MM.1S (cell line): ENCODE measurements around the gene GLIS2.
"Not testable (repeated sequence)": the region's sequence is repeated elsewhere in the genome, so short reads cannot be mapped to it uniquely, and the experiment has no call there.

ENCODE experiments used
- DNase-seq: peaks from one replicate; pipeline ENCODE4 v3.0.0-alpha.2; 2015
- H2AFZ ChIP-seq: fragments of 300-600 bp; sonication (generic); 2 replicates; pipeline ENCODE4 v1.6.0; 2016; ENCODE audit warnings: antibody characterized with exemption, low read length
- H3F3A ChIP-seq: fragments of 300-600 bp; sonication (generic); 2 replicates; pipeline ENCODE4 v1.6.1; 2016; ENCODE audit warnings: mild to moderate bottlenecking, antibody characterized with exemption, low read length, moderate library complexity, mixed read lengths; ENCODE audit not compliant: insufficient read depth
- H3K27ac ChIP-seq: fragments of 300-600 bp; sonication (generic); 2 replicates; pipeline ENCODE4 v1.5.1; 2016; ENCODE audit warnings: mild to moderate bottlenecking, low read length
- H3K27me3 ChIP-seq: fragments of 300-600 bp; sonication (generic); replicated peaks from 2 replicates; pipeline ENCODE4 v1.6.0; 2016; ENCODE audit warnings: low read length; ENCODE audit not compliant: insufficient read depth
- H3K36me3 ChIP-seq: fragments of 300-600 bp; sonication (generic); replicated peaks from 2 replicates; pipeline ENCODE4 v1.6.1; 2016; ENCODE audit warnings: mild to moderate bottlenecking, low read length, mixed read lengths; ENCODE audit not compliant: insufficient read depth
- H3K4me1 ChIP-seq: fragments of 300-600 bp; sonication (generic); 2 replicates; pipeline ENCODE4 v1.6.1; 2016; ENCODE audit warnings: low read length, mixed read lengths
- H3K4me2 ChIP-seq: fragments of 300-600 bp; sonication (generic); 2 replicates; pipeline ENCODE4 v1.6.0; 2016; ENCODE audit warnings: low read depth, low read length
- H3K4me3 ChIP-seq: fragments of 300-600 bp; sonication (generic); 2 replicates; pipeline ENCODE4 v1.5.1; 2016; ENCODE audit warnings: low read length, mixed read lengths
- H3K79me2 ChIP-seq: fragments of 300-600 bp; sonication (generic); 2 replicates; pipeline ENCODE4 v1.6.1; 2016; ENCODE audit warnings: mixed run types, low read length, mixed read lengths
- H3K9ac ChIP-seq: fragments of 300-600 bp; sonication (generic); 2 replicates; pipeline ENCODE4 v1.6.1; 2016; ENCODE audit warnings: low read length, mixed read lengths
- H3K9me2 ChIP-seq: fragments of 300-600 bp; sonication (generic); replicated peaks from 2 replicates; pipeline ENCODE4 v1.6.1; 2016; ENCODE audit warnings: mild to moderate bottlenecking, low read length, mixed read lengths; ENCODE audit not compliant: insufficient read depth
- H3K9me3 ChIP-seq: fragments of 300-600 bp; sonication (generic); replicated peaks from 2 replicates; pipeline ENCODE4 v1.6.1; 2016; ENCODE audit warnings: mild to moderate bottlenecking, low read length, mixed read lengths; ENCODE audit not compliant: insufficient read depth
- H4K20me1 ChIP-seq: fragments of 300-600 bp; sonication (generic); 2 replicates; pipeline ENCODE4 v1.6.1; 2016; ENCODE audit warnings: mild to moderate bottlenecking, low read length, moderate library complexity, mixed read lengths; ENCODE audit not compliant: insufficient read depth
- EZH2 ChIP-seq: fragments of 300-600 bp; sonication (generic); optimal IDR thresholded peaks from 2 replicates; pipeline ENCODE3; 2017; ENCODE audit warnings: low read depth, mild to moderate bottlenecking, antibody characterized with exemption, low read length, mixed read lengths
- EZH2phosphoT487 ChIP-seq: fragments of 300-600 bp; sonication (generic); IDR thresholded peaks from 2 replicates; pipeline ENCODE4 v1.6.1; 2018; ENCODE audit warnings: antibody characterized with exemption, low read length
- TF ChIP-seq, protein P1 (sequence below): fragments of 300-600 bp; sonication (generic); IDR thresholded peaks from 2 replicates; pipeline ENCODE4 v1.5.1; 2016; ENCODE audit warnings: antibody characterized with exemption, low read length, mixed read lengths

The GLIS2 gene

GRCh38 chr16:4332623-4333307 lies 16.9 kb downstream of the GLIS2 start:
- H3K36me3 ChIP-seq = no peaks in the 10 kb centered on the region
- no peak overlapping the region for H3K27ac ChIP-seq
- no peak overlapping the region for H3K9ac ChIP-seq
- H3K4me3 ChIP-seq = no peak overlapping the region
- no peak overlapping the region for H2AFZ ChIP-seq
- no peak for TF ChIP-seq EZH2phosphoT487
- H3K27me3 ChIP-seq = peaks cover 31% of the 10 kb centered on the region
- DNase-seq = no peak
- H3K9me3 ChIP-seq = no peaks in the 10 kb centered on the region
- H3K9me2 ChIP-seq = no peaks in the 10 kb centered on the region
- no peak overlapping the region for H3K4me2 ChIP-seq
- H3K4me1 ChIP-seq = no peaks in the 10 kb centered on the region
- H3F3A ChIP-seq = no peaks in the 10 kb centered on the region
- H3K79me2 ChIP-seq = no peaks in the 10 kb centered on the region
- no peaks in the 10 kb centered on the region for H4K20me1 ChIP-seq

DNA sequence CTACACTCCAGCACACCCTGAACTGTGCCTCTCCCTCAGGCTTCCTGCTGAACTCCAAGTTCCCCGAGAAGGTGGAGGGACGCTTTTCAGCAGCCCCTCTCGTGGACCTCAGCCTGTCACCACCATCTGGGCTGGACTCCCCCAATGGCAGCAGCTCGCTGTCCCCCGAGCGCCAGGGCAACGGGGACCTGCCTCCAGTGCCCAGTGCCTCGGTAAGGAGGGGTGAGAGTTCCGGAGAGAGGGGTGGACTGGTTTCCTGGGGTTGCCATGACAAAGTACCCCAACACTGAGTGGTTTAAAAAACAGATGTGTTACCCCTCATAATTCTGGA lies 17.4 kb downstream of the GLIS2 start:
- DNase-seq = no peak
- H2AFZ ChIP-seq = no peak overlapping the region
- no peaks in the 10 kb centered on the region for H3K9me3 ChIP-seq
- no peaks in the 10 kb centered on the region for H3K36me3 ChIP-seq
- H3K27ac ChIP-seq = no peak overlapping the region
- no peaks in the 10 kb centered on the region for H3K79me2 ChIP-seq
- H3K9ac ChIP-seq = no peak overlapping the region
- no peak overlapping the region for H3K4me3 ChIP-seq
- H3K4me2 ChIP-seq = no peak overlapping the region
- H3K27me3 ChIP-seq = peaks cover 30% of the 10 kb centered on the region
- TF ChIP-seq EZH2phosphoT487 (no peak), EZH2 (no peak)
- TF ChIP-seq, protein P1, sequence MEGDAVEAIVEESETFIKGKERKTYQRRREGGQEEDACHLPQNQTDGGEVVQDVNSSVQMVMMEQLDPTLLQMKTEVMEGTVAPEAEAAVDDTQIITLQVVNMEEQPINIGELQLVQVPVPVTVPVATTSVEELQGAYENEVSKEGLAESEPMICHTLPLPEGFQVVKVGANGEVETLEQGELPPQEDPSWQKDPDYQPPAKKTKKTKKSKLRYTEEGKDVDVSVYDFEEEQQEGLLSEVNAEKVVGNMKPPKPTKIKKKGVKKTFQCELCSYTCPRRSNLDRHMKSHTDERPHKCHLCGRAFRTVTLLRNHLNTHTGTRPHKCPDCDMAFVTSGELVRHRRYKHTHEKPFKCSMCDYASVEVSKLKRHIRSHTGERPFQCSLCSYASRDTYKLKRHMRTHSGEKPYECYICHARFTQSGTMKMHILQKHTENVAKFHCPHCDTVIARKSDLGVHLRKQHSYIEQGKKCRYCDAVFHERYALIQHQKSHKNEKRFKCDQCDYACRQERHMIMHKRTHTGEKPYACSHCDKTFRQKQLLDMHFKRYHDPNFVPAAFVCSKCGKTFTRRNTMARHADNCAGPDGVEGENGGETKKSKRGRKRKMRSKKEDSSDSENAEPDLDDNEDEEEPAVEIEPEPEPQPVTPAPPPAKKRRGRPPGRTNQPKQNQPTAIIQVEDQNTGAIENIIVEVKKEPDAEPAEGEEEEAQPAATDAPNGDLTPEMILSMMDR = no peak
- H3K9me2 ChIP-seq = no peaks in the 10 kb centered on the region
- no peaks in the 10 kb centered on the region for H3K4me1 ChIP-seq
- no peaks in the 10 kb centered on the region for H4K20me1 ChIP-seq
- no peaks in the 10 kb centered on the region for H3F3A ChIP-seq

GRCh38 chr16:4333714-4334113 lies 17.8 kb downstream of the GLIS2 start:
- not testable (repeated sequence) for H4K20me1 ChIP-seq, H3K9me2 ChIP-seq, H3K4me3 ChIP-seq, H3K9ac ChIP-seq, H3K4me1 ChIP-seq, H3K79me2 ChIP-seq, H3F3A ChIP-seq, H3K27ac ChIP-seq, DNase-seq, H2AFZ ChIP-seq, H3K4me2 ChIP-seq, H3K36me3 ChIP-seq, H3K9me3 ChIP-seq
- peaks cover 27% of the 10 kb centered on the region for H3K27me3 ChIP-seq

DNA sequence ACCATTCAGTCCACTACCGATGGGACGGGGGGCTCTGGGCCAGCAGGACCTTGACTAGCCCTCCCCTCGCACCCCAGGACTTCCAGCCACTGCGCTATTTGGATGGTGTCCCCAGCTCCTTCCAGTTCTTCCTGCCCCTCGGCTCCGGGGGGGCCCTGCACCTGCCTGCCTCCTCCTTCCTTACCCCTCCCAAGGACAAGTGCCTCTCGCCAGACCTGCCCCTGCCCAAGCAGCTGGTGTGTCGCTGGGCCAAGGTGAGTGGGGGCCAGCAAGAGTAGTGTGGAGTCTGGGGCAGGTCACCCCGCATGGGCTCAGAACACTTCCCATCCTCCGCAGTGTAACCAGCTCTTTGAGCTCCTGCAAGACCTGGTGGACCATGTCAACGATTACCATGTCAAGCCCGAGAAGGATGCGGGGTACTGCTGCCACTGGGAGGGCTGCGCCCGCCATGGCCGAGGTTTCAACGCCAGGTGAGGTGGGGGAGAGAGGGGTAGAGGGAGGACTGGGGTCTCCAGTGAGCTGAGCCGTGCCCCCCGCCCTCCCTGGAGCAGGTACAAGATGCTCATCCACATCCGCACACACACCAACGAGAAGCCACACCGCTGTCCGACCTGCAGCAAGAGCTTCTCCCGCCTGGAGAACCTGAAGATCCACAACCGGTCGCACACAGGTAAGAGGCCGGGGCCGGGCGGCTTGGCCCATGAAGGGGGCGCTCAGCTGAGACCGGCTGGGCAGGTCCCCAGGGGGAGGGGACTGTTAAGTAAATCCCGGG lies 19.0 kb downstream of the GLIS2 start:
- Histone ChIP-seq H4K20me1 (no peaks in the 10 kb centered on the region), H3K36me3 (no peaks in the 10 kb centered on the region), H3K27me3 (peaks cover 27% of the 10 kb centered on the region), H3K27ac (no peak overlapping the region), H3K9me3 (no peaks in the 10 kb centered on the region), H3K4me2 (no peak overlapping the region), H3K79me2 (no peaks in the 10 kb centered on the region), H3K4me1 (no peaks in the 10 kb centered on the region), H3K9ac (no peak overlapping the region), H2AFZ (no peak overlapping the region), H3K4me3 (no peak overlapping the region), H3F3A (no peaks in the 10 kb centered on the region), H3K9me2 (no peaks in the 10 kb centered on the region)
- TF ChIP-seq, protein P1 = no peak
- TF ChIP-seq EZH2 (no peak), EZH2phosphoT487 (no peak)
- DNase-seq = no peak
